Stimulated activated CD4-positive, alpha-beta T cell treated with anti-CD3 and anti-CD28 coated beads, Interleukin-4, amount 100 ng/mL, for 48 hours (primary cell): ENCODE data around the gene PLAGL1.
"Not testable (repeated sequence)": the region's sequence is repeated elsewhere in the genome, so short reads cannot be mapped to it uniquely, and the experiment has no call there.

Experiments
- DNase-seq, 2 donors: peaks; one replicate each; pipeline ENCODE4 v3.0.0-alpha.2; 2020; ENCODE audit warnings: low read depth in 2 of 2

The PLAGL1 gene, protein sequence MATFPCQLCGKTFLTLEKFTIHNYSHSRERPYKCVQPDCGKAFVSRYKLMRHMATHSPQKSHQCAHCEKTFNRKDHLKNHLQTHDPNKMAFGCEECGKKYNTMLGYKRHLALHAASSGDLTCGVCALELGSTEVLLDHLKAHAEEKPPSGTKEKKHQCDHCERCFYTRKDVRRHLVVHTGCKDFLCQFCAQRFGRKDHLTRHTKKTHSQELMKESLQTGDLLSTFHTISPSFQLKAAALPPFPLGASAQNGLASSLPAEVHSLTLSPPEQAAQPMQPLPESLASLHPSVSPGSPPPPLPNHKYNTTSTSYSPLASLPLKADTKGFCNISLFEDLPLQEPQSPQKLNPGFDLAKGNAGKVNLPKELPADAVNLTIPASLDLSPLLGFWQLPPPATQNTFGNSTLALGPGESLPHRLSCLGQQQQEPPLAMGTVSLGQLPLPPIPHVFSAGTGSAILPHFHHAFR

DNA sequence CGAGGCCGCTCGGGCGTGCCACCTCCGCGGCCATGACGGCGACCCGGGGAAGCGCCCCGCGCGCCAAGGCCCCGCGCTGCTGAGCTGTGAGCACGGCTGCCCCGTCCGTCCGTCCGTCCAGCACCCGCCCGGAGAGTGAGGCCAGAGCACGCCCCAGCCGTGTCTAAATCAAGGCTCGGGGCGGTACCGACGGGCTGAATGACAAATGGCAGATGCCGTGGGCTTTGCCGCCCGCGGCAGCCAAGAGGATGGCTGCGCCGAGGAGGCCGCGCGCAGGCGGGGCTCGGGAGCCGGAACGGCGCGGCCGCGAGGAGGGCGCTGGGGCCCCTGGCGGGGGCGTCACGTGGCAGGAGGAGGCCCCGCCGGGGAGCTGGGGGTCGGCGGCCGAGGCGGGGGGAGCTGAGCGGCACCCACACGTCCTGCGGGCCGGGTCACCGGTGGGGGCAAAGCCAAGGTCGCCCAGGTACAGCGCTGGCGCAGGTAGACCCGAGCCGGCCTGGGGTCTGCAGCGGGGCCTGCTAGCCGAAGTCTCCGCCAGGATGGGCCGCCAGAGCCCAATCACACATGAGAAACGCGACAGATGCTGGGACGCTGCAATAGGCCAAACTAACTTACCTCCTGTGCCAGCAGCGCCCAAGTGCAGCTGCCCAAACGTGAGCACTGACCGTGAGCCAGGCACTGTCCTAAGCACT lies at the start of gene PLAGL1:
TSS of gene PLAGL1 (minus strand) at position 140 of the 692 bp plus-strand sequence. CDS start 60,123 bp downstream, outside the sequence.
- peak; percentile 4 to 9 for DNase-seq

DNA sequence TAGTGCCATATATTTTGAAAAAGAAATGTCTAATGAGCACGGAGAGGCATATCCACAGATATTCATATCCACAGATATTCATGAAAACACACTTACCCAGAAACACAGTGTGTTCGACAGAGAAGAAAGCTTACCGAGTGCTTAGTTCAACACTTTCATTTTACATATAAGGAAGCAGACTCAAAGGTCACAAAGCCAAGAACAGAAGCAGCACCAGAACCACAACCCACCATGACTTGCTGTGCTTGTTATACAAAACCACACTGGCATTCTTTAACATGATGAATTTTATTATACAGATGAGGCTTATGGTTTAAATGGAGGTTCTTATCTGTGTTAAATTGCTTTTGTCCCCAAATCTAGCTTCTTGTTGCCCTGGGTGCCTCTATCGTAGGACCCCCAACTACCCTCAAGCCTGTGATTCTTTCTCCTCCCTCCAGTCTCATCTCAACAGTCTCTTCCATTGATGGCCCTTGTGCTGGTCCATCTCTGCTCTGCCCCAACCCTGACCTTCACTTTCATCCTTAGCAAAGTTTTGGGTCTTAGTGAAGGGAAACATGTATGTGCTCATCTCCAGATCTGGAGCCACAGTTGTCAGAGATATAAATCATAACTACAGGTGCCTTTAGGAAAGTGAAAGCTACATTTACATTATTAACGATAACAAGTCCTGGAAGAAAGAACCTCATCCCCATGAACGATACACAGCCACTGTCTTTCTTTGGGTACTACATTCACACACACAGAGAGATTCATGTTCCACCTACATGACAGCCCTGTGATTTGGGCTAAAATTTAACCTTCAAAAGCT lies 47.3 kb upstream of the PLAGL1 start:
- DNase-seq = peak in 1 of 2 donors; percentile 22

DNA sequence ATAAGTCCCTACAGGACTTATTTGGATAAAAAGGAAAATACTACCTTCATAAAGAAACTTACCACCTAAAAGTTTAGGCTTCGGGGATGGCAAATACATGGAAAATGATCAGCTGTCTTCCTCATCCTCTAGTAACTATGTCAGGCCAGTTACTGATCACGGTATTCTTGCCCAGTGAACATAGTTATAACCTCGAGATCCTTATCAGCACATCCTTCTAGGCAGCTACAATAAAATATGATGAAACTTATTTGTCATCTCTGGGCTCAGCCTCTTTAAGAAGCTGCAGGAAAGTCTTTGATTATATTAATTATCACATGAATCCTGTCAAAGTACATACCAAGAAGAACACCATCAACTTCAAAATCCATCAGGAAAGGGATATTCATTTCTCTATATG lies 45.5 kb upstream of the PLAGL1 start:
- DNase-seq = no peak

DNA sequence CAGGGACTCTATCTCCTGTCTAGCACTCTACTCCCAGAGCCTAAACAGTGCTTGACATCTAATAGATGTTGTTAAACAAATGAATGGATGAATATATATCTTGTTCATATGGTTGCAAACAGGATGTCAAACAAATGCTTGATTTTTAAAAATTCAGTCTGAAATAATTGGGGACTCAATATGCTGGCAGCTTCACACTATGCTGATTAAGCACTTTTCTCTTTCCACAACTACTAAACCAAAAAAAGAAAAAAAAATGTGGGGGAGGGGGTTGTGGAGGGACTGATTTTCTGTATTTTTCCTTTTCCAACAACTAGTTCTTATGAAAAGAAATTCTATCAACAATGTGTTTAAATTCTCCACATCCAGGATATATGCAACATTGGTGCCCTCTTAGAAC lies 44.4 kb upstream of the PLAGL1 start:
- DNase-seq = no peak

DNA sequence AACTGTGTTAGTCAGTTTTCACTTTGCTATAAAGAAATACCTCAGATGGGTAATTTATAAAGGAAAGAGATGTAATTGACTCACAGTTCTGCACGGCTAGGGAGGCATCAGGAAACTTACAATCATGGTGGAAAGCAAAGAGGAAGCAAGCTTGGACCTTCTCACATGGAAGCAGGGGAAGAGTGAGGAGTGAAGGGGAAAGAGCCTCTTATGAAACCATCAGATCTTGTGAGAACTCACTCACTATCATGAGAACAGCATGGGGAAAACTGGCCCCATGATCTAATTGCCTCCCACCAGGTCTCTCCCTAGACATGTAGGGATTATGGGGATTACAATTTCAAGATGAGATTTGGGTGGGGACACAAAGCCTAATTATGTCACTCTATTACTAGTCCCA lies 41.3 kb upstream of the PLAGL1 start:
- DNase-seq = no peak

DNA sequence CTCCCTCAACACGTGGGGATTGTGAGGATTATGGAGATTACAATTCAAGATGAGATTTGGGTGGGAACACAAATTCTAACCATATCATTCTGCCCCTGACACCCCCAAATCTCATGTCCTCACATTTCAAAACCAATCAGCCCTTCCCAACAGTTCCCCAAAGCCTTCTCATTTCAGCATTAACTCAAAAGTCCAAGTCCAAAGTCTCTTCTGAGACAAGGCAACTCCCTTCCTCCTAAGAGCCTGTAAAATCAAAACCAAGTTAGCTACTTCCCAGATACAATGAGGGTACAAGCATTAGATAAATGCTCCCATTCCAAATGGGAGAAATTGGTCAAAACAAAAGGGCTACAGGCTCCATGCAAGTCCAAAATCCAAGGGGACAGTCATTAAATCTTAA lies 39.6 kb upstream of the PLAGL1 start:
- no peak for DNase-seq

DNA sequence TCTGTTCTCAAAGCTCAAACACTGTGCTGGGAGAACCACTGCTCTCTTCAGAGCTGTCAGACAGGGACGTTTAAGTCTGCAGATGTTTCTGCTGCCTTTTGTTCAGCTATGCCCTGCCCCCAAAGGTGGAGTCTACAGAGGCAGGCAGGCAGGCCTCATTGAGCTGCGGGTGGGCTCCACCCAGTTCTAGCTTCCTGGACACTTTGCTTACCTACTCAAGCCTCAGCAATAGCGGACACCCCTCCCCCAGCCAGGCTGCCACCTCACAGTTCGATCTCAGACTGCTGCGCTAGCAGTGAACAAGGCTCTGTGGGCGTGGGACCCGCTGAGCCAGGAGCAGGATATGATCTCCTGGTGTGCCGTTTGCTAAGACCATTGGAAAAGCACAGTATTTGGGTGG lies 38.6 kb upstream of the PLAGL1 start:
- not testable (repeated sequence) for DNase-seq

DNA sequence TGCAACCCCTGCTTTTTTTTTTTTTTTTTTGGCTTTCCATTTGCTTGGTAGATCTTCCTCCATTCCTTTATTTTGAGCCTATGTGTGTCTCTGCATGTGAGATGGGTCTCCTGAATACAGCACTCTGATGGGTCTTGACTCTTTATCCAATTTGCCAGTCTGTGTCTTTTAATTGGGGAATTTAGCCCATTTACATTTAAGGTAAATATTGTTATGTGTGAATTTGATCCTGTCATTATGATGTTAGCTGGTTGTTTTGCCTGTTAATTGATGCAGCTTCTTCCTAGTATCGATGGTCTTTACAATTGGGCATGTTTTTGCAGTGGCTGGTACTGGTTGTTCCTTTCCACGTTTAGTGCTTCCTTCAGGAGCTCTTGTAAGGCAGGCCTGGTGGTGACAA lies 36.9 kb upstream of the PLAGL1 start:
- DNase-seq = not testable (repeated sequence)

DNA sequence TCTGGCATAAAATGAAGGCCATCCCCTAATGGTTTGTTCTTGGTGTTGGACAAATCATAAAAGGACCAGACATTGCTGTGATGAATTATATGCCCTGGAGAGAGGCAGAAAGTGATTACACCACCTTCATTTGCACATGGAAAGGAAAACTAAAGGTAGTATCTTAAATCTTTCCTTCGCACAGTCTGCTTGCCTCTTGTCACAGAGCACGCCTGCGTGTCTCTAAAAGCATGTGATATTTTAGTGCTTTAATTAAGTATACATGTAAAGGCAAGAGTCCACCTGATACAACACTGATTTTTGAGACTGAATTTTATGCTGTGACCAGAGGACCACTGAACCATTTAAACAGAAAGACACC lies 28.8 kb upstream of the PLAGL1 start:
- DNase-seq = no peak

DNA sequence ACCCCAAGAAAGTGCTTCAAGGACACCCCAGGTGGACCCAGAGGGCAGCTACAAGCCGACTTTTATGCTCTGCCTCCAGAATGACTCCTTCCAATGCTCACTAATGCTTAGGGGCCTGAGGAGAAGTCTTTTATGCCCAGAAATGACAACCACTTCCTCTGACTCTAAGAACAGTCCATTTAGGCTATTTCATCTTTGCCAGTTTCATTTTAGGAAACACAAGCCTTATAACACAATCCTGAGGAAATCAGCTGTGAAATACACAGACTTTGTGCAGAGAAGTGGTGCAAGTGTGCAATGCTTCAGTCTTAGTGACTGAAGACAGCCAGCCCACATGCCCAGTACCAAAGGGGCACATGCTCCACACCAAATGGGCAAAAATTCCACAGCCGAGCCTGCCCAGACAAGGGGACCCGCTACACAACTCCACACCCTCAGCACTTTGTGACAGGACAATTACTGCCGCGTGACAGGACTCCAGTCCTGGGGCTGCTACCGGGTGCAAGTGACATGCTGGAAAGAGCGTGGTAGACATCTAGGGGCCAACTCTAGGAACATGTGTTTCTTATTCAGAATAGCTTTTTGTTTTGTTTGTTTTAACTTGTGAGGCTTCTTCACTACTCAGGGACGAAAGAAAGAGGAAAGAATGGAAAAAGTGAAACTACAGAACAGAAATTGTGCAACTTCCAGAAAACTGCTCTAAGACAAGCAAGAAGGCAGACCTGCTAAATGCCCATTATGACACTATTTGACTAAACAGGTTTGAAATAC lies 28.2 kb upstream of the PLAGL1 start:
- DNase-seq = no peak

DNA sequence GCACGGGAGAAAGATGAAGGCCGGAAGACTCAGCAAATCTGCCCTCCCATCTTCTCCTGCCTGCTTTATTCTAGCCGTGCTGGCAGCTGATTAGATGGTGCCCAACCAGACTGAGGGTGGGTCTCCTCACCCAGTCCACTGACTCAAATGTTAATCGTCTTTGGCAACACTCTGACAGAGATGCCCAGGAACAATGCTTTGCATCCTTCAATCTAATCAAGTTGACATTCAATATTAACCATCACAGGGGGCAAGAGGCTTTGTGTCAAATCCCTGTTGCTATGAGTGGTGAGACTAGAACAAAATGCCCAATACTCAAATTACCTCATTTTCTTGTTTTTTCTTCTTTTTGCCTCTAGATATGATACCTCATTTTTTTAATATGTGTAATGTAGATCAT lies 27.4 kb upstream of the PLAGL1 start:
- DNase-seq = no peak

DNA sequence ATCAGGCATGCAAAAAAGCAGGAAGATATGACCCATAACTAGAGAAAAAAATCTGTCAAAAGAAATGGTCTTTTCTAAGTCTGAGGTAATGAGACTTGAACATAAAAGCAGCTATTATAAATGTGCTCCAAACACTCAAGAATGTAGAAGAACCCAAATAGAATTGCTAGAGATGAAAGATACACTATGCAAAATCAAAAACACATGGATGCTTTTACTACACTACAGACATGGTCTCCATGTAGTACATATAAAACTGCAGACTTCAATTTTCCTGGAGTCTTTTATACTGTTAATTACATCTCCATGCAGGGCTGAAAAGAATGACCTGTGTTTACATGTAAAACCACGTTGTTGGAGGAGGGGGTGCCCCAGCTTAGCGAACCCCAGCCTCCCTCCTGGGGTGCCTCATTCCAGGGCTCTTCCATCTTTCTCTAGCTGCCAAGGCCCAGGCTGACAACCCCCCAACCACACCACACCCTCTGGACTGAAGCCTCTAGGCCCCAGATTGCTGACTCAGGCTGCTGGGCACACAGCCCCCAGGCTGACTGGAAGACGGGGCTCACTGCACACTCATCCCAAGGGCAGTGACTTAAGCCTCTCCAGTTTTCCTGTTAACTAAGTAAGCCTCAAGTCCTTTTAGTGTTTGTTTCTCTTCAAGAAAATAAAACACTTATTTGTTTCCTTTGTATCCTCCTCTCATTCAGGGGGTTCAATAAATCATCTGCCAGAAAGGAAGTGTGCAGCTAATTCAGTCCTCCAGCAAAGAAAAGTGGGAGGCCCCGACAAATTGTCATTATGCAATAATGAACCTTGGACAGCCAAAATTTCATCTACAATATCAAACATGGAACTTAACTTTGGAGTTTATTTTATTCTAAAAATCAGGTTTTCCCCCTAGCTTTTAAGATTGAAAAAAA lies 26.0 kb upstream of the PLAGL1 start:
- no peak for DNase-seq

DNA sequence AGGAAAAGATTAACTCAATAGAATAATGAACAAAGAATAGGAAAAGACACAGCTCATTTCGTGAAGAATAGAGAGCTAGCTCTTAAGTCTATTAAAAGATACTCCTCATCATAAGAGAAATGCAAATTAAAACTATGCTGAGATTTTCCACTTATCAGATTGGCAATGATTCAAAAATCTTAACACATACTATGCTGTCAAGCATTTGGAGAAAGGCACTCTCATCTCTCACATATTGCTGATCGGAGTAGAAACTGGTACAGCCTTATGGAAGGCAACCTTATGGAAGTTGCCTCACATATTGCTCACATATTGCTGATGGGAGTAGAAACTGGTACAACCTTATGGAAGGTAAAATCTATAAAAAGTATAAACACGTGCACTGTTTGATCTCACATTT lies 21.4 kb upstream of the PLAGL1 start:
- no peak for DNase-seq

DNA sequence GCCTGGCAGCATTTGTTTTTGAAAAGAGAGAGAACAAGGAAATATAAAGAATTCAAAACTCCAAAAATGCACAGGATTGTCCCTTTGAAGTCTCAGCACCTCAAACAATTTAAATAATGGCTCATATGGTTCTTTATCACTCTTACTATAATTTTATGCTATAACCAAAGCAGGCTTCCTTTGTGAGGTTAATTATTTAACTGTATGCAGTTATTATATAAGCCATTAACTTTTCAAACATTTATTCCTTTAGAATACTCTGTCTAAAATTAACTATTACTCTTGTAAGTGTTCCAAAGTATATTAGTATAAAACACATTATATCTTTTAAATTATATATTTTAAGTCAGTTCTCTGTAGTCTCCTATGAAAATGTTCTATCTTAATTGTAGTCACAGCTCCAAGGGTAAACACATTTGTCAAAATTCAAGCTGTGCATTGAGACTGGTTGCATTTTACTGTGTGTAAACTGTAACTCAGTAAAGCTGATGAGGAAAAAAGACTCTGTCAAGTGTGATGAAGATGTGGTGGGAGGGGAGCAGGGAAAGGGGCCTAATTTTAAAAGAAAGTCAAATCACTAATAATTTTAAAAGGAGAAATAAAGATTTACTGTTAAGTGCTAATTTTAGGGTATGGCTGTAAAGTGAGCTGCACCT lies 20.0 kb upstream of the PLAGL1 start:
- no peak for DNase-seq

DNA sequence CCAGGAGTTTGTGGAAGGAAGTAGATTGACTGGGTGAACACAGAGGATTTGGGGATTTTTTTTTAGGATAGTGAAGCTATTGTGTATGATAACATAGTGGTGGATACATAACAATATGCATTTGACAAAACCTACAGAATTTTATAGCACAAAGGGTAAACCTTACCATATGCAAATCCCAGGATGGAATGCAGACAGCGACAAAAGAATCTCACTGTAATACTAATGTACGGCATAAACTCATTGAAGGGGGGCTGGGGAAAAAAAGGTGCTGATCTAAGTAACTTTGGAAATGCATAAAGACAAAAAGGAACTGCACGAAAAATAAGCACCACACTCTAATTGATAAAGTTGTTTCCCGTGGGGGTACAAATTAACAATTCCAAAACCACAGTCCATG lies 15.2 kb upstream of the PLAGL1 start:
- no peak for DNase-seq

DNA sequence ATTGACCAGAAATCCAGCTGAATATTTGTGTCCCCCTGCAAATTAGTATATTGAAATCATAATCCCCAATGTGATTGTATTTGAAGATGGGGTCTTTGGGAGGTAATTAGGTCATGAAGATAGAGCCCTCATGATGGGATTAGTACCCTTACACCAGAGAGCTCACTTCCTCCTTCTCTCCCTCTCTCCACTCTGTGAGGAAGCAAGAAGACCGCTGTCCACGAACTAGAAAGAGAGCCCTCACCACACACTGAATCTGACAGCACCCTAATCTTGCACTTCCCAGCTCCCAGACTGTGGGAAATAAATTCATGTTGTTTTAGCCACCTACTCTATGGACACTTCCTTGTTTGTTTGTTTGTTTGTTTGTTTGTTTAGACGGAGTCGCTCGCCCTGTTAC lies 11.9 kb upstream of the PLAGL1 start:
- no peak for DNase-seq

DNA sequence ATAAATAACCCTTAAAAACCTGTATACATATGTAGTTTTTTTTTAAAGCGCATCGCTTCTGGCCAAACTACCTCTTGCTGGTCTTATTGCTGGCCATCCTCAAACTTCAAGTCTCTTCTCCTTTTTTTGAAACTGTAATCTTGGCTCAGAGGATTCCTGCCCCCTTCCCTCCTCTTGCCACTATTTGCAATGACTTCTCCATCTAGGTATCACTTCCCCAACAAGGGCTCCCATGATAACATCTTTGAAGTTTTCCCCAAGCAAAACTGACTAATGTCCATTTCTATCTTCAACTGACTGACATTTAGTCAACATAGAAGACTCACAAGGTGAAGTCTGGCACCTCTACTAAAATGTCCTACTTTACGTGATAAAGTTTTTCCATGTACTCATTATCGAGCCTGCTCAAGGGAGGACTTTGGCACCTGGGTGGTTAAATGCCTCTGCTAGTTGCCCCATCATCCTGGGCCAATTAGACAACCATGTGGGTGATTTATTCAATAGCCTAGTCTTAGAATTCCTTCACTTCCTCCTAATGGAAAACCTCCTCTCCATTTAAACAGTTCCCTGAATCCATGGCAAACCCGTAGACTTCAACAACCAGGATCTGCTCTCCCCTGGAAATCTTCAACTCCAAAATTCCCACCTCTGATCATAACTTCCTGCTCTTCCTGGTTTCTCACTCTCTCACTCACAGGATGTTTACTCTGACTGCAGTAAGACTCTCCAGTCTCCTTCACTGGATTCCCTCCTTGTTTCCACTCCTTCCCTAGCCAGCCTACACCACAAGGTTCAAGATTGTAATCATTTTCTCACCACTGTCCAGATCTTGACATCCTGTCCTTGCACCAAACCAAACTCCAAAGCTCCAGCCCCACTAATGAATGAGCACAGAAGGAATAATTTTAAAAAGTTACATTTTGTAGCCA lies 9.4 kb upstream of the PLAGL1 start:
- no peak for DNase-seq

DNA sequence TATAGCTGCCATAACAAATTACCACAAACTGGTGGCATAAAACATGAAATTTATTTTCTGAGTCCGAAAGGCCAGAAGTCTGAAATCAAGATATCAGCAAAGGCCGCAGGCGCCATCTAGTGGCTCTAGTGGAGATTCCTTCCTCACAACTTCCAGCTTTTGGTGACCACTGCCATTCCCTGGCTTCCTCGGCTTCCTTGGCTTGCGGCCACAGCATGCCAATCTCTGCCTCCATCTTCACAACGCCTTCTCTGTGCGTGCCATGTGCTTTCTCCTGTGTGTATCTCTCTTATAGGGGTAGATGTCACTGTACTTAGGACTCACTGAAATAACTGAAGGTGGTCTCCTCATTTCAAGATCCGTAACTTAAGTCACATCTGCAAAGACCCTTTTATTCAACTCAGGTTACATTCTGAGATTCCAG lies 5.4 kb upstream of the PLAGL1 start:
- DNase-seq = peak; percentile 51 to 53

DNA sequence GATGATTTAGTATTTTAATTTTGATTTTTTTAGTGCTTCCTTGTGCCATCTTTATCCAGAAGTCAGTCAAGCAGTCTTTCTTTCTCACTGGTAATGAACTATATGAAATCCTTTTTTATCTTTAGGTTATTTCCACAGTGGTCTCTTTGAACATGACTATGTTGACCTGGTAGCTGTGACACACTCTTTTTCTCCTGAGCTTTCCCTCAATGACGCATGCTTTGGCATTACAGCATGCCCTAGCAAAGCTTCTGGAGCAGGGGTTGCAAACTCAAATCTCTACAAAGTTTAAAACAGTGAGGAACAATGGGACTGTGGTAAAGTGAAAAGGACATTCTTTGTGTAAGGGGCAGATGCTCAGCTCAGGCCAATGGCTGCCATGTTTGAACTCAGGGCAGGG lies 4.5 kb upstream of the PLAGL1 start:
- no peak for DNase-seq
